ENCODE results near the gene MEI4.
"Not testable (repeated sequence)": the region's sequence is repeated elsewhere in the genome, so short reads cannot be mapped to it uniquely, and the experiment has no call there.

Gene MEI4

GRCh38 chr6:77683515-77683914 is 30.7 kb downstream of the MEI4 start:
- no peak for DNase-seq

GRCh38 chr6:77686931-77687330 is 34.1 kb downstream of the MEI4 start:
- no peak for DNase-seq

GRCh38 chr6:77688649-77689048 is 35.8 kb downstream of the MEI4 start:
- DNase-seq = no peak

- DNase-seq = not testable (repeated sequence)
Observed at GRCh38 chr6:77700095-77700494, 47.3 kb downstream of the MEI4 start.

GRCh38 chr6:77707603-77708002 is 54.8 kb downstream of the MEI4 start:
- no peak for DNase-seq

GRCh38 chr6:77715588-77715987 is 62.7 kb downstream of the MEI4 start:
- no peak for DNase-seq

- no peak for DNase-seq
Observed at GRCh38 chr6:77716311-77716710, 63.5 kb downstream of the MEI4 start.

GRCh38 chr6:77736010-77736409 is 83.2 kb downstream of the MEI4 start:
- DNase-seq = not testable (repeated sequence)

- DNase-seq = no peak
Observed at GRCh38 chr6:77740380-77740779, 87.5 kb downstream of the MEI4 start.

- not testable (repeated sequence) for DNase-seq
Observed at GRCh38 chr6:77752156-77752555, 99.3 kb downstream of the MEI4 start.

- DNase-seq = no peak
Observed at GRCh38 chr6:77762386-77762785, 109.5 kb downstream of the MEI4 start.

- no peak for DNase-seq
Observed at GRCh38 chr6:77763124-77763523, 110.3 kb downstream of the MEI4 start.

GRCh38 chr6:77764364-77764763 is 111.5 kb downstream of the MEI4 start:
- DNase-seq = no peak

GRCh38 chr6:77773157-77773822 is 120.5 kb downstream of the MEI4 start:
- no peak for DNase-seq

- no peak for DNase-seq
Observed at GRCh38 chr6:77774457-77774856, 121.6 kb downstream of the MEI4 start.

GRCh38 chr6:77776441-77776840 is 123.6 kb downstream of the MEI4 start:
- DNase-seq = no peak

- DNase-seq = no peak
Observed at GRCh38 chr6:77778527-77778926, 125.7 kb downstream of the MEI4 start.

GRCh38 chr6:77786935-77787629 is 134.2 kb downstream of the MEI4 start:
- DNase-seq = no peak

GRCh38 chr6:77796824-77797809 is 144.3 kb downstream of the MEI4 start:
- no peak for DNase-seq

GRCh38 chr6:77812304-77812703 is 159.5 kb downstream of the MEI4 start:
- no peak for DNase-seq

- no peak for DNase-seq
Observed at GRCh38 chr6:77813090-77813489, 160.3 kb downstream of the MEI4 start.

- DNase-seq = no peak
Observed at GRCh38 chr6:77814119-77814518, 161.3 kb downstream of the MEI4 start.

GRCh38 chr6:77815531-77815930 is 162.7 kb downstream of the MEI4 start:
- DNase-seq = no peak
